Sigmoid colon (tissue), 7 donors: ENCODE measurements around the gene ZNF831. TPM values are rescaled to one million over a fixed set of nuclear protein-coding genes. Genes with fewer than 3 reads are reported as not detected.

ENCODE experiments used
- DNase-seq: peaks from one replicate; pipeline ENCODE4 v3.0.0-alpha.2; 2019
- H3K27ac ChIP-seq, 4 donors: fragments of 200-600 bp; sonication (generic); one replicate each; pipeline ENCODE4 v1.5.1; 2016 to 2019; ENCODE audit warnings: mild to moderate bottlenecking in 1 of 4
- H3K27me3 ChIP-seq, 3 donors: fragments of 200-600 bp; sonication (generic); one replicate each; pipeline ENCODE4 v1.5.1; 2019; ENCODE audit warnings: mild to moderate bottlenecking in 1 of 3
- H3K36me3 ChIP-seq, 4 donors: fragments of 200-600 bp; sonication (generic); one replicate each; pipeline ENCODE4 v1.5.1; 2016 to 2019
- H3K4me1 ChIP-seq, 4 donors: fragments of 200-600 bp; sonication (generic); one replicate each; pipeline ENCODE4 v1.5.1; 2017 to 2019
- H3K4me3 ChIP-seq, 4 donors: fragments of 200-600 bp; sonication (generic); one replicate each; pipeline ENCODE4 v1.5.1; 2017 to 2019; ENCODE audit warnings: mild to moderate bottlenecking in 2 of 4, moderate library complexity in 1 of 4
- H3K9me3 ChIP-seq, 4 donors: fragments of 200-600 bp in 3 of 4; sonication (generic) in 3 of 4; one replicate each; pipeline versions ENCODE4 v1.5.1 to v1.6.1; 2013 to 2019
- EP300 ChIP-seq, 4 donors: sonication (generic); formaldehyde crosslinking; IDR thresholded peaks; one replicate each; pipeline ENCODE4 v1.6.1; 2017; ENCODE audit warnings: antibody characterized with exemption in 4 of 4
- POLR2A ChIP-seq, 2 donors: fragments of 450-650 bp; IDR thresholded peaks; one replicate each; pipeline ENCODE4 v1.6.1; 2016; ENCODE audit warnings: antibody characterized with exemption in 2 of 2, mild to moderate bottlenecking in 2 of 2, moderate library complexity in 2 of 2
- POLR2AphosphoS5 ChIP-seq, 4 donors: sonication (generic); formaldehyde crosslinking; IDR thresholded peaks; one replicate each; pipeline ENCODE4 v1.6.1; 2017; ENCODE audit warnings: antibody characterized with exemption in 4 of 4
- WGBS, 2 donors: extraction: QIAGEN DNeasy Blood & Tissue Kit; methylation state at CpG; one replicate each; pipeline ENCODE4 v1.1.7; 2013; 5-methylcytosine and 5-hydroxymethylcytosine counted together
- intact Hi-C: fragments of 100-400 bp; cut with DNase I; formaldehyde crosslinking; loops from one replicate; pipeline ENCODE4 v1.15.1; 2023
- polyA plus RNA-seq, 3 donors: library from polyadenylated mRNA; stranded (reverse); fragments of 200-250 nt; gene quantifications; one replicate each; pipeline ENCODE4 v1.2.3, GENCODE V29; 2013
- total RNA-seq, 4 donors: library from RNA; depleted of rRNA; stranded (reverse); fragments of >200 nt; gene quantifications; one replicate each; pipeline ENCODE4 v1.1.0, GENCODE V29; 2016
- TF ChIP-seq, protein P1 (sequence below), 4 experiments: fragments of 450-650 bp in 3 of 4; fragments of 200-600 bp in 1 of 4; IDR thresholded peaks; one replicate each; pipeline ENCODE4 v1.5.1; 2016 to 2019; ENCODE audit warnings: antibody characterized with exemption in 4 of 4, mild to moderate bottlenecking in 3 of 4, moderate library complexity in 2 of 4
- donor health status: healthy with polysubstance abuse.
- donor health status: Bipolar disorder and iron deficiency.
- donor health status: healthy.

ZNF831 gene
- total and polyA plus RNA-seq, 7 donors: under 0.01 to 4.4 (median 0.50) TPM; not detected in 1

DNA sequence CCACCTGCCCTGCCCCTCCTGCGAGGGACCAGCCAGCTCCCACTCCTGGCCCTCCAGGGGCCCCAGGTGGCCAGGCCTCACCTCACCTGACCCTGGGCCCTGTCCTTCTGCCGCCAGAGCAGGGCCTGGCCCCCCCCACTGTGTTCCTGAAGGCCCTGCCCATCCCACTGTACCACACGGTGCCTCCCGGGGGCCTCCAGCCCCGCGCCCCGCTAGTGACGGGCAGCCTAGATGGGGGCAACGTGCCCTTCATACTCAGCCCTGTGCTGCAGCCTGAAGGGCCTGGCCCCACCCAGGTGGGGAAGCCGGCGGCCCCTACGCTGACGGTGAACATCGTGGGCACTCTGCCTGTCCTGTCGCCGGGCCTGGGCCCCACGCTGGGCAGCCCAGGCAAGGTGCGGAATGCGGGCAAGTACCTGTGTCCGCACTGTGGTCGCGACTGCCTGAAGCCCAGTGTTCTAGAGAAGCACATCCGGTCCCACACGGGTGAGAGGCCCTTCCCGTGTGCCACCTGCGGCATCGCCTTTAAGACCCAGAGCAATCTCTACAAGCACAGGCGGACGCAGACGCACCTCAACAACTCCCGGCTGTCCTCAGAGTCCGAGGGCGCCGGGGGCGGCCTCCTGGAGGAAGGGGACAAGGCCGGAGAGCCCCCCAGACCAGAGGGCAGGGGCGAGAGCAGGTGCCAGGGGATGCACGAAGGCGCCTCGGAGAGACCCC is 27.6 kb downstream of the ZNF831 start:
- TF ChIP-seq POLR2A (IDR thresholded peaks at IDR 0.05): no peak
- no peak for TF ChIP-seq EP300 (IDR thresholded peaks at IDR 0.05)
- TF ChIP-seq, protein P1, sequence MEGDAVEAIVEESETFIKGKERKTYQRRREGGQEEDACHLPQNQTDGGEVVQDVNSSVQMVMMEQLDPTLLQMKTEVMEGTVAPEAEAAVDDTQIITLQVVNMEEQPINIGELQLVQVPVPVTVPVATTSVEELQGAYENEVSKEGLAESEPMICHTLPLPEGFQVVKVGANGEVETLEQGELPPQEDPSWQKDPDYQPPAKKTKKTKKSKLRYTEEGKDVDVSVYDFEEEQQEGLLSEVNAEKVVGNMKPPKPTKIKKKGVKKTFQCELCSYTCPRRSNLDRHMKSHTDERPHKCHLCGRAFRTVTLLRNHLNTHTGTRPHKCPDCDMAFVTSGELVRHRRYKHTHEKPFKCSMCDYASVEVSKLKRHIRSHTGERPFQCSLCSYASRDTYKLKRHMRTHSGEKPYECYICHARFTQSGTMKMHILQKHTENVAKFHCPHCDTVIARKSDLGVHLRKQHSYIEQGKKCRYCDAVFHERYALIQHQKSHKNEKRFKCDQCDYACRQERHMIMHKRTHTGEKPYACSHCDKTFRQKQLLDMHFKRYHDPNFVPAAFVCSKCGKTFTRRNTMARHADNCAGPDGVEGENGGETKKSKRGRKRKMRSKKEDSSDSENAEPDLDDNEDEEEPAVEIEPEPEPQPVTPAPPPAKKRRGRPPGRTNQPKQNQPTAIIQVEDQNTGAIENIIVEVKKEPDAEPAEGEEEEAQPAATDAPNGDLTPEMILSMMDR (IDR thresholded peaks at IDR 0.05): no peak
- no peak for TF ChIP-seq POLR2AphosphoS5 (IDR thresholded peaks at IDR 0.05)
- H3K4me1 ChIP-seq: no peaks in the 10 kb centered on the region
- peaks cover 0 to 21% (median 6%) of the 10 kb centered on the region in 3 donors for H3K27me3 ChIP-seq
- WGBS, 2 donors: 93 to 96% methylated on average over 40 of the region's 40 CpGs
- intact Hi-C loops: no loop called here
- H3K9me3 ChIP-seq: no peaks in the 10 kb centered on the region
- H3K36me3 ChIP-seq: no peaks in the 10 kb centered on the region
- no peak for DNase-seq
- H3K4me3 ChIP-seq: no peak overlapping the region
- H3K27ac ChIP-seq: no peak overlapping the region

DNA sequence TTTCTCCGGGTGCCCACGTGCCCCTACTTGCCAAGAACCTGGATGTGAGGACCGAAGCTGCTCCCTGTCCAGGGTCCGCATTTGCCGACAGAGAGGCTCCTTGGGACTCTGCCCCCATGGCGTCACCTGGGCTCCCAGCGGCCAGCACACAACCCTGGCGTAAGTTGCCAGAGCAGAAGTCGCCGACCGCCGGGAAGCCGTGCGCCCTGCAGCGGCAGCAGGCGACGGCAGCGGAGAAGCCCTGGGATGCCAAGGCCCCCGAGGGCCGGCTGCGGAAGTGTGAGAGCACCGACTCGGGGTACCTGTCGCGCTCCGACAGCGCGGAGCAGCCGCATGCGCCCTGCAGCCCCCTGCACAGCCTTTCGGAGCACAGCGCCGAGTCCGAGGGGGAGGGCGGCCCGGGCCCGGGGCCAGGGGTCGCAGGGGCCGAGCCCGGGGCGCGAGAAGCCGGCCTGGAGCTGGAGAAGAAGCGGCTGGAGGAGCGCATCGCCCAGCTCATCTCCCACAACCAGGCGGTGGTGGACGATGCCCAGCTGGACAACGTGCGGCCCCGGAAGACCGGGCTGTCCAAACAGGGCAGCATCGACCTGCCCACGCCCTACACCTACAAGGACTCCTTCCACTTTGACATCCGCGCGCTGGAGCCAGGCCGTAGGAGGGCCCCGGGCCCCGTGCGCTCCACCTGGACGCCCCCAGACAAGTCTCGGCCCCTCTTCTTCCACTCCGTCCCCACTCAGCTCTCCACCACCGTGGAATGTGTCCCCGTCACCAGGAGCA is 28.3 kb downstream of the ZNF831 start:
- TF ChIP-seq EP300 (IDR thresholded peaks at IDR 0.05): no peak
- Histone ChIP-seq H3K27ac (no peak overlapping the region), H3K4me1 (no peaks in the 10 kb centered on the region), H3K36me3 (no peaks in the 10 kb centered on the region), H3K9me3 (no peaks in the 10 kb centered on the region), H3K27me3 (peaks cover 0 to 21% (median 6%) of the 10 kb centered on the region in 3 donors), H3K4me3 (no peak overlapping the region)
- WGBS, 2 donors: 74 to 84% methylated on average over 66 of the region's 66 CpGs
- DNase-seq: no peak
- intact Hi-C loops: no loop called here

DNA sequence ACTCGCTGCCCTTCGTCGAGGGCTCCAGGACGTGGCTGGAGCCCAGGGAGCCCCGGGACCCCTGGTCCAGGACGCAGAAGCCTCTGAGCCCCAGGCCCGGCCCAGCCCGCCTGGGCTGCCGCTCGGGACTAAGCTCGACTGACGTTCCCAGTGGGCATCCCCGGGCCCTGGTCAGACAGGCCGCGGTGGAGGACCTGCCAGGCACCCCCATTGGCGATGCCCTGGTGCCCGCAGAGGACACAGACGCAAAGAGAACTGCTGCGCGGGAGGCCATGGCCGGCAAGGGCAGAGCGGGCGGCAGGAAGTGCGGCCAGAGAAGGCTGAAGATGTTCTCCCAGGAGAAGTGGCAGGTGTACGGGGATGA is 28.9 kb downstream of the ZNF831 start:
- Histone ChIP-seq H3K4me1 (no peaks in the 10 kb centered on the region), H3K27me3 (peaks cover 0 to 21% (median 6%) of the 10 kb centered on the region in 3 donors), H3K36me3 (no peaks in the 10 kb centered on the region), H3K27ac (no peak overlapping the region), H3K4me3 (no peak overlapping the region), H3K9me3 (no peaks in the 10 kb centered on the region)
- TF ChIP-seq POLR2AphosphoS5 (IDR thresholded peaks at IDR 0.05): no peak
- TF ChIP-seq, protein P1 (IDR thresholded peaks at IDR 0.05): no peak
- TF ChIP-seq EP300 (IDR thresholded peaks at IDR 0.05): no peak
- no peak for TF ChIP-seq POLR2A (IDR thresholded peaks at IDR 0.05)
- WGBS, 2 donors: 95 to 96% methylated on average over 25 of the region's 25 CpGs
- no peak for DNase-seq
- intact Hi-C loops: no loop called here

DNA sequence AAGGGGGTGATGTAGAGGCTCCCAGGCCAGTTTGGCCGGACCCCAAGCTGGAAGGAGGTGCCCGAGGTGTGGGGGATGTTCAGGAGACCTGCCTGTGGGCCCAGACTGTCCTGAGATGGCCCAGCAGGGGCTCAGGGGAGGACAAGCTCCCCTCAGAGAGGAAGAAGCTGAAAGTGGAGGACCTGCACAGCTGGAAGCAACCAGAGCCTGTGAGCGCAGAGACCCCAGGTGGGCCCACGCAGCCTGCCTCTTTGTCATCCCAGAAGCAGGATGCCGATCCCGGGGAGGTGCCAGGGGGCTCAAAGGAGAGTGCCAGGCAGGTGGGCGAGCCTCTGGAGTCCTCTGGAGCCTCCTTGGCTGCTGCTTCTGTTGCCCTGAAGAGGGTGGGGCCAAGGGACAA is 29.7 kb downstream of the ZNF831 start:
- TF ChIP-seq POLR2A (IDR thresholded peaks at IDR 0.05) (no peak), POLR2AphosphoS5 (IDR thresholded peaks at IDR 0.05) (no peak), EP300 (IDR thresholded peaks at IDR 0.05) (no peak)
- TF ChIP-seq, protein P1 (IDR thresholded peaks at IDR 0.05): no peak
- Histone ChIP-seq H3K27ac (no peak overlapping the region), H3K4me1 (no peaks in the 10 kb centered on the region), H3K9me3 (no peaks in the 10 kb centered on the region), H3K27me3 (peaks cover 0 to 21% (median 6%) of the 10 kb centered on the region in 3 donors), H3K4me3 (no peak overlapping the region), H3K36me3 (no peaks in the 10 kb centered on the region)
- DNase-seq: no peak
- intact Hi-C loops: no loop called here
- WGBS, 2 donors: 88 to 90% methylated on average over 7 of the region's 7 CpGs
